K562 (cell line): ENCODE data around the gene SLC39A13. TPM values are rescaled to one million over a fixed set of nuclear protein-coding genes. Genes with fewer than 3 reads are reported as not detected.
A peak's percentile ranks its signal among the peaks of the same experiment; 100 is the strongest.

Source experiments
- ATF7 ChIP-seq: fragments of 450-650 bp; IDR thresholded peaks from 2 replicates; pipeline ENCODE4 v1.7.1; 2014; ENCODE audit warnings: mild to moderate bottlenecking, moderate library complexity
- BACH1 ChIP-seq: fragments of 200-800 bp; sonication (Bioruptor generic); IDR thresholded peaks from 2 replicates; pipeline ENCODE4 v1.6.1; 2016; ENCODE audit warnings: missing genetic modification characterization, missing compliant biosample characterization
- GATAD2A ChIP-seq: fragments of 450-650 bp; IDR thresholded peaks from 2 replicates; pipeline ENCODE4 v1.6.1; 2017
- HDAC2 ChIP-seq: fragments of 450-650 bp; IDR thresholded peaks from 2 replicates; pipeline ENCODE4 v1.6.1; 2016; ENCODE audit warnings: mild to moderate bottlenecking
- HIVEP1 ChIP-seq: fragments of 250-450 bp; sonication (Bioruptor Pico); IDR thresholded peaks from 2 replicates; pipeline ENCODE4 v1.4.0; 2020; ENCODE audit warnings: mild to moderate bottlenecking
- KDM4B ChIP-seq, 2 experiments: fragments of 450-650 bp in 1 of 2; sonication (generic) in 1 of 2; IDR thresholded peaks; 2 replicates each; pipeline ENCODE4 v1.6.1; 2016 to 2017; ENCODE audit warnings: borderline replicate concordance in 2 of 2, antibody characterized with exemption in 1 of 2, low read depth in 1 of 2, mild to moderate bottlenecking in 1 of 2
- NBN ChIP-seq: fragments of 450-650 bp; IDR thresholded peaks from 2 replicates; pipeline ENCODE4 v1.6.1; 2016; ENCODE audit warnings: low read depth, mild to moderate bottlenecking
- NFIX ChIP-seq: fragments of 250-450 bp; sonication (Bioruptor Pico); IDR thresholded peaks from 2 replicates; pipeline ENCODE4 v1.4.0; 2020; ENCODE audit warnings: low read depth, mild to moderate bottlenecking, moderate library complexity
- NR2C1 ChIP-seq, 2 experiments: fragments of 450-650 bp; IDR thresholded peaks; 2 replicates each; pipeline ENCODE4 v1.6.1; 2017; ENCODE audit warnings: mild to moderate bottlenecking in 2 of 2, antibody characterized with exemption in 1 of 2, inconsistent platforms in 1 of 2, missing compliant biosample characterization in 1 of 2, missing genetic modification characterization in 1 of 2
- TAF15 ChIP-seq: fragments of 200-400 bp; formaldehyde crosslinking; IDR thresholded peaks from 2 replicates; pipeline ENCODE4 v1.6.1; 2017; ENCODE audit warnings: mild to moderate bottlenecking, low read depth, low read length, moderate library complexity
- TEAD4 ChIP-seq, 2 experiments: sonication (generic) in 1 of 2; formaldehyde crosslinking in 1 of 2; IDR thresholded peaks; 2 replicates each; pipeline versions ENCODE4 v1.6.1 to v1.8.0; 2012 to 2022; ENCODE audit warnings: borderline replicate concordance in 1 of 2, inconsistent platforms in 1 of 2, low read length in 1 of 2, mild to moderate bottlenecking in 1 of 2, missing genetic modification reagents in 1 of 2
- ZNF134 ChIP-seq: fragments of 250-450 bp; sonication (Bioruptor Pico); conservative IDR thresholded peaks from 2 replicates; pipeline ENCODE4 v1.4.0; 2020
- polyA plus RNA-seq, 8 experiments: library from polyadenylated mRNA; depleted of rRNA in 4 of 8; stranded (reverse) in 5 of 8; unstranded in 3 of 8; fragments of >200 nt; fragmentation: Nextera tagmentation in 2 of 8; fragmentation: Illumina TruSeq in 1 of 8; extraction: Ambion mirVana in 2 of 8; extraction: Trizol in 1 of 8; gene quantifications; 2 replicates each; pipeline versions ENCODE4 v1.2.1 to v1.2.3, GENCODE V29; 2011 to 2014; ENCODE audit warnings: inconsistent platforms in 1 of 8, missing spikeins in 1 of 8
- total RNA-seq, 7 experiments: library from RNA; depleted of rRNA in 6 of 7; stranded (reverse); fragments of >200 nt in 6 of 7; fragmentation: Illumina TruSeq in 2 of 7; extraction: Trizol in 2 of 7; gene quantifications; 2 replicates each; pipeline versions ENCODE4 v1.2.1 to v1.2.3, GENCODE V29; 2011 to 2021; ENCODE audit warnings: low replicate concordance in 1 of 7
- TF ChIP-seq, protein P1 (sequence below): fragments of 450-650 bp; IDR thresholded peaks from 2 replicates; pipeline ENCODE4 v1.6.1; 2016; ENCODE audit warnings: mild to moderate bottlenecking
- TF ChIP-seq, protein P2 (sequence below): sonication (generic); IDR thresholded peaks from 2 replicates; pipeline ENCODE4 v1.6.1; 2016
- TF ChIP-seq, protein P3 (sequence below): fragments of 450-650 bp; IDR thresholded peaks from 2 replicates; pipeline ENCODE4 v1.6.1; 2017; ENCODE audit warnings: antibody characterized with exemption, mild to moderate bottlenecking
- TF ChIP-seq, protein P4 (sequence below): fragments of 450-650 bp; conservative IDR thresholded peaks from 2 replicates; pipeline ENCODE4 v1.6.1; 2016; ENCODE audit warnings: missing genetic modification characterization, low read depth, mild to moderate bottlenecking, missing compliant biosample characterization, moderate library complexity
- TF ChIP-seq, protein P5 (sequence below): fragments of 250-450 bp; sonication (Bioruptor Pico); IDR thresholded peaks from 2 replicates; pipeline ENCODE4 v1.8.0; 2021; ENCODE audit warnings: borderline replicate concordance, mild to moderate bottlenecking, moderate library complexity; ENCODE audit not compliant: poor library complexity, severe bottlenecking

SLC39A13 gene
- total and polyA plus RNA-seq, 9 of the 15 experiments (the other 6 are each of a cell fraction or from before 2014, with no cell fraction given): 0.17 to 15.9 (median 3.2) TPM

DNA sequence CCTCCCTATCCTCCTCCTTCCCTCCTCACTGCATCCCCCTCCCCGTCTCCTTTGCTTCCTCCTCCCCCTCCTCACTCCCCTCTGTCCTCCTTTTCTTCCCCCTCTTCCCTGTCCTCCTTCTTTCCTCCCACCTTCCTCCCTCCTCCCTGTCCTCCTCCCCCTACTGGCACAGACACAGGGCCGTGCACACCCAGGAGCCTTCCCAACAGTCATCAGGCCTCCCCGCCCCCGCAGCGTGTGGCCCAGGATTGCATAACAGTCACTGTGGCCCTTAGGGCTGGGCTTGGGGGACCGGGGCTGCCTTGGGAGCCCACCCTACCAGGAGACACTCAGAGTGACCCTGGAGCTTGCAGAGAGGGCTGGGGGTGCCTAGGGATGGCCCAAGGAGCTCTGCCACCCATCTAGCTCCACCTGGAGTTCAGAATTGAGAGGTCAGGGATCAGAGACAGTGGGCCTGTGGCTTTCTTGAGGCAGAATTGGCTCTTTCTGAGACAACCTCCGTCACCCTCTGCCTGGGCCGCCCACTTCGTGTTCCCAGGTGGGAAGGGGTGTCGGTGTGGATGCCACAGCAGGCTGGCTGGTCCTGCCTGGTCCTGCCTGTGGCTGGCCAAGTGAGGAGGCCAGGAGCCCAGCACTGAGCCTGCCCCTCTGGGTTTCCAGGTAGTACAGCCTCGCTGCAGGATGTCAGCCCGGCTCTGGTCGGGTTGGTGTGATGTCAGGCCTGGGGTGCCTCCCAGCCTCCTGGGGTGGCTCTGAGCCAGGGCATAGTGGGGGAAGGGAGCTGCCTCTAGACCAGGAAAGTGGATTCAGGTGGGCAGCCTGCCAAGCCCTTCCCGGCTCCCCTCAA lies 31.6 kb upstream of the SLC39A13 start (continued):
- peak; percentile 56; the same call in 1 of the 2 replicates for TF ChIP-seq NR2C1 (IDR thresholded peaks at IDR 0.05)
- no peak; the same call in 1 of the 2 replicates for TF ChIP-seq NR2C1 (tag; IDR thresholded peaks at IDR 0.05)
- TF ChIP-seq, protein P1, sequence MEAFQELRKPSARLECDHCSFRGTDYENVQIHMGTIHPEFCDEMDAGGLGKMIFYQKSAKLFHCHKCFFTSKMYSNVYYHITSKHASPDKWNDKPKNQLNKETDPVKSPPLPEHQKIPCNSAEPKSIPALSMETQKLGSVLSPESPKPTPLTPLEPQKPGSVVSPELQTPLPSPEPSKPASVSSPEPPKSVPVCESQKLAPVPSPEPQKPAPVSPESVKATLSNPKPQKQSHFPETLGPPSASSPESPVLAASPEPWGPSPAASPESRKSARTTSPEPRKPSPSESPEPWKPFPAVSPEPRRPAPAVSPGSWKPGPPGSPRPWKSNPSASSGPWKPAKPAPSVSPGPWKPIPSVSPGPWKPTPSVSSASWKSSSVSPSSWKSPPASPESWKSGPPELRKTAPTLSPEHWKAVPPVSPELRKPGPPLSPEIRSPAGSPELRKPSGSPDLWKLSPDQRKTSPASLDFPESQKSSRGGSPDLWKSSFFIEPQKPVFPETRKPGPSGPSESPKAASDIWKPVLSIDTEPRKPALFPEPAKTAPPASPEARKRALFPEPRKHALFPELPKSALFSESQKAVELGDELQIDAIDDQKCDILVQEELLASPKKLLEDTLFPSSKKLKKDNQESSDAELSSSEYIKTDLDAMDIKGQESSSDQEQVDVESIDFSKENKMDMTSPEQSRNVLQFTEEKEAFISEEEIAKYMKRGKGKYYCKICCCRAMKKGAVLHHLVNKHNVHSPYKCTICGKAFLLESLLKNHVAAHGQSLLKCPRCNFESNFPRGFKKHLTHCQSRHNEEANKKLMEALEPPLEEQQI: no peak
- peak; percentile 42; the same call in 1 of the 2 replicates for TF ChIP-seq ATF7
- TF ChIP-seq ZNF134: no peak
- TF ChIP-seq HDAC2: no peak
- TF ChIP-seq KDM4B (IDR thresholded peaks at IDR 0.05; ENCODE audit: borderline replicate concordance in 2 of 2, low read depth in 1 of 2): no peak
- no peak for TF ChIP-seq BACH1 (tag)
- no peak for TF ChIP-seq NBN
- TF ChIP-seq, protein P2, sequence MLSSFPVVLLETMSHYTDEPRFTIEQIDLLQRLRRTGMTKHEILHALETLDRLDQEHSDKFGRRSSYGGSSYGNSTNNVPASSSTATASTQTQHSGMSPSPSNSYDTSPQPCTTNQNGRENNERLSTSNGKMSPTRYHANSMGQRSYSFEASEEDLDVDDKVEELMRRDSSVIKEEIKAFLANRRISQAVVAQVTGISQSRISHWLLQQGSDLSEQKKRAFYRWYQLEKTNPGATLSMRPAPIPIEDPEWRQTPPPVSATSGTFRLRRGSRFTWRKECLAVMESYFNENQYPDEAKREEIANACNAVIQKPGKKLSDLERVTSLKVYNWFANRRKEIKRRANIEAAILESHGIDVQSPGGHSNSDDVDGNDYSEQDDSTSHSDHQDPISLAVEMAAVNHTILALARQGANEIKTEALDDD: no peak
- TF ChIP-seq GATAD2A: peak; percentile 95
- no peak for TF ChIP-seq NFIX (CRISPR knock-in tag)
- TF ChIP-seq, protein P3, sequence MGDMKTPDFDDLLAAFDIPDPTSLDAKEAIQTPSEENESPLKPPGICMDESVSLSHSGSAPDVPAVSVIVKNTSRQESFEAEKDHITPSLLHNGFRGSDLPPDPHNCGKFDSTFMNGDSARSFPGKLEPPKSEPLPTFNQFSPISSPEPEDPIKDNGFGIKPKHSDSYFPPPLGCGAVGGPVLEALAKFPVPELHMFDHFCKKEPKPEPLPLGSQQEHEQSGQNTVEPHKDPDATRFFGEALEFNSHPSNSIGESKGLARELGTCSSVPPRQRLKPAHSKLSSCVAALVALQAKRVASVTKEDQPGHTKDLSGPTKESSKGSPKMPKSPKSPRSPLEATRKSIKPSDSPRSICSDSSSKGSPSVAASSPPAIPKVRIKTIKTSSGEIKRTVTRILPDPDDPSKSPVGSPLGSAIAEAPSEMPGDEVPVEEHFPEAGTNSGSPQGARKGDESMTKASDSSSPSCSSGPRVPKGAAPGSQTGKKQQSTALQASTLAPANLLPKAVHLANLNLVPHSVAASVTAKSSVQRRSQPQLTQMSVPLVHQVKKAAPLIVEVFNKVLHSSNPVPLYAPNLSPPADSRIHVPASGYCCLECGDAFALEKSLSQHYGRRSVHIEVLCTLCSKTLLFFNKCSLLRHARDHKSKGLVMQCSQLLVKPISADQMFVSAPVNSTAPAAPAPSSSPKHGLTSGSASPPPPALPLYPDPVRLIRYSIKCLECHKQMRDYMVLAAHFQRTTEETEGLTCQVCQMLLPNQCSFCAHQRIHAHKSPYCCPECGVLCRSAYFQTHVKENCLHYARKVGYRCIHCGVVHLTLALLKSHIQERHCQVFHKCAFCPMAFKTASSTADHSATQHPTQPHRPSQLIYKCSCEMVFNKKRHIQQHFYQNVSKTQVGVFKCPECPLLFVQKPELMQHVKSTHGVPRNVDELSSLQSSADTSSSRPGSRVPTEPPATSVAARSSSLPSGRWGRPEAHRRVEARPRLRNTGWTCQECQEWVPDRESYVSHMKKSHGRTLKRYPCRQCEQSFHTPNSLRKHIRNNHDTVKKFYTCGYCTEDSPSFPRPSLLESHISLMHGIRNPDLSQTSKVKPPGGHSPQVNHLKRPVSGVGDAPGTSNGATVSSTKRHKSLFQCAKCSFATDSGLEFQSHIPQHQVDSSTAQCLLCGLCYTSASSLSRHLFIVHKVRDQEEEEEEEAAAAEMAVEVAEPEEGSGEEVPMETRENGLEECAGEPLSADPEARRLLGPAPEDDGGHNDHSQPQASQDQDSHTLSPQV: peak; percentile 70
- TF ChIP-seq TAF15: no peak
- TF ChIP-seq TEAD4 (IDR thresholded peaks at IDR 0.05; ENCODE audit: low read length): no peak
- TF ChIP-seq TEAD4 (CRISPR knock-in tag; IDR thresholded peaks at IDR 0.05; ENCODE audit: borderline replicate concordance): no peak
- no peak for TF ChIP-seq HIVEP1 (CRISPR knock-in tag)
- TF ChIP-seq, protein P4, sequence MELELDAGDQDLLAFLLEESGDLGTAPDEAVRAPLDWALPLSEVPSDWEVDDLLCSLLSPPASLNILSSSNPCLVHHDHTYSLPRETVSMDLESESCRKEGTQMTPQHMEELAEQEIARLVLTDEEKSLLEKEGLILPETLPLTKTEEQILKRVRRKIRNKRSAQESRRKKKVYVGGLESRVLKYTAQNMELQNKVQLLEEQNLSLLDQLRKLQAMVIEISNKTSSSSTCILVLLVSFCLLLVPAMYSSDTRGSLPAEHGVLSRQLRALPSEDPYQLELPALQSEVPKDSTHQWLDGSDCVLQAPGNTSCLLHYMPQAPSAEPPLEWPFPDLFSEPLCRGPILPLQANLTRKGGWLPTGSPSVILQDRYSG (tag): no peak
- TF ChIP-seq, protein P5, sequence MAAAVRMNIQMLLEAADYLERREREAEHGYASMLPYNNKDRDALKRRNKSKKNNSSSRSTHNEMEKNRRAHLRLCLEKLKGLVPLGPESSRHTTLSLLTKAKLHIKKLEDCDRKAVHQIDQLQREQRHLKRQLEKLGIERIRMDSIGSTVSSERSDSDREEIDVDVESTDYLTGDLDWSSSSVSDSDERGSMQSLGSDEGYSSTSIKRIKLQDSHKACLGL: no peak
